NB4 (cell line): ENCODE measurements around the gene PNPLA1.
A peak's percentile ranks its signal among the peaks of the same experiment; 100 is the strongest.
"Not testable (repeated sequence)": the region's sequence is repeated elsewhere in the genome, so short reads cannot be mapped to it uniquely, and the experiment has no call there.

ENCODE experiments used
- DNase-seq: peaks from one replicate; pipeline ENCODE4 v3.0.0; 2010; ENCODE audit warnings: low read depth
- H3K4me3 ChIP-seq: one replicate; pipeline ENCODE4 v1.5.1; 2011; ENCODE audit warnings: mild to moderate bottlenecking, low read depth, low read length, moderate library complexity
- MYC ChIP-seq: IDR thresholded peaks from 2 replicates; pipeline ENCODE4 v1.6.1; 2011; ENCODE audit warnings: low read depth, low read length
- POLR2A ChIP-seq: IDR thresholded peaks from 2 replicates; pipeline ENCODE4 v1.6.1; 2011; ENCODE audit warnings: mild to moderate bottlenecking; ENCODE audit not compliant: insufficient read length; ENCODE audit errors: extremely low read depth
- TF ChIP-seq, protein P1 (sequence below): IDR thresholded peaks from 2 replicates; pipeline ENCODE4 v1.6.1; 2011; ENCODE audit warnings: low read depth, low read length
- TF ChIP-seq, protein P2 (sequence below): IDR thresholded peaks from one replicate; pipeline ENCODE4 v1.5.1; 2012; ENCODE audit warnings: low read depth, low read length

Gene PNPLA1

DNA sequence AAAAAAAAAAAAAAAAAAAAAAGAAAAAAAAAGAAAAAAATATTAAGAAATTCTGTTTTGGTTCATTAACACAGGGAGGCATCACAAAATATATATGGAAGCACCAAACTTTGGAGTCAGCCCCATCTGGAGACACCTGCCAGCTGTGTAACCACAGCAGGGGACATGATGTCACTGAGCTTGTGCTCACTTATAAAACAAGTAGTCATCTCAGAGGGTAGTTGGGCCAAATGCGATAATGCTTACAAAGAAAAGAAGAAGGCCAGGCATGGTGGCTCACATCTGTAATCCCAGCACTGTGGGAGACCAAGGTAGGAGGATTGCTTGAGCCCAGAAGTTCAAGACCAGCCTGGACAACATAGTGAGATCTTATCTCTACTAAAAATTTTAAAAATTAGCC, 68.0 kb downstream of the PNPLA1 start:
- TF ChIP-seq MYC (no peak), POLR2A (no peak)
- TF ChIP-seq, protein P1, sequence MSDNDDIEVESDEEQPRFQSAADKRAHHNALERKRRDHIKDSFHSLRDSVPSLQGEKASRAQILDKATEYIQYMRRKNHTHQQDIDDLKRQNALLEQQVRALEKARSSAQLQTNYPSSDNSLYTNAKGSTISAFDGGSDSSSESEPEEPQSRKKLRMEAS = no peak
- TF ChIP-seq, protein P2, sequence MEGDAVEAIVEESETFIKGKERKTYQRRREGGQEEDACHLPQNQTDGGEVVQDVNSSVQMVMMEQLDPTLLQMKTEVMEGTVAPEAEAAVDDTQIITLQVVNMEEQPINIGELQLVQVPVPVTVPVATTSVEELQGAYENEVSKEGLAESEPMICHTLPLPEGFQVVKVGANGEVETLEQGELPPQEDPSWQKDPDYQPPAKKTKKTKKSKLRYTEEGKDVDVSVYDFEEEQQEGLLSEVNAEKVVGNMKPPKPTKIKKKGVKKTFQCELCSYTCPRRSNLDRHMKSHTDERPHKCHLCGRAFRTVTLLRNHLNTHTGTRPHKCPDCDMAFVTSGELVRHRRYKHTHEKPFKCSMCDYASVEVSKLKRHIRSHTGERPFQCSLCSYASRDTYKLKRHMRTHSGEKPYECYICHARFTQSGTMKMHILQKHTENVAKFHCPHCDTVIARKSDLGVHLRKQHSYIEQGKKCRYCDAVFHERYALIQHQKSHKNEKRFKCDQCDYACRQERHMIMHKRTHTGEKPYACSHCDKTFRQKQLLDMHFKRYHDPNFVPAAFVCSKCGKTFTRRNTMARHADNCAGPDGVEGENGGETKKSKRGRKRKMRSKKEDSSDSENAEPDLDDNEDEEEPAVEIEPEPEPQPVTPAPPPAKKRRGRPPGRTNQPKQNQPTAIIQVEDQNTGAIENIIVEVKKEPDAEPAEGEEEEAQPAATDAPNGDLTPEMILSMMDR = no peak
- DNase-seq = peak; percentile 23
- no peak overlapping the region for H3K4me3 ChIP-seq

DNA sequence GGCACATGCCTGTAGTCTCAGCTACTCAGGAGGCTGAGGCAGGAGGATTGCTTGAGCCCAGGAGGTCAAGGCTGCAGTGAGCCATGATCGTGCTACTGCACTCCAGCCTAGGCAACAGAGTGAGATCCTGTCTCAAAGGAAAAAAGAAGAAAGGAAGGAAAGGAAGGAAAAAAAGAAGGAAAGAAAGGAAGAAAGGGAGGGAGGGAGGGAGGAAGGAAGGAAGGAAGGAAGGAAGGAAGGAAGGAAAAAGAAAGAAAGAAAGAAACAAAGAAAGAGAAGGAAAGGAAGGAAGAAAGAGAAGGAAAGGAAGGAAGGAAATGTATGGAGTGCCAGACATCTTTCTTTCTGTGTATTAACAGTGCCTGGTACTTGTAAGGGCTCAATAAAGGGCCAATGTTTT, 68.4 kb downstream of the PNPLA1 start:
- DNase-seq, H3K4me3 ChIP-seq: not testable (repeated sequence)

DNA sequence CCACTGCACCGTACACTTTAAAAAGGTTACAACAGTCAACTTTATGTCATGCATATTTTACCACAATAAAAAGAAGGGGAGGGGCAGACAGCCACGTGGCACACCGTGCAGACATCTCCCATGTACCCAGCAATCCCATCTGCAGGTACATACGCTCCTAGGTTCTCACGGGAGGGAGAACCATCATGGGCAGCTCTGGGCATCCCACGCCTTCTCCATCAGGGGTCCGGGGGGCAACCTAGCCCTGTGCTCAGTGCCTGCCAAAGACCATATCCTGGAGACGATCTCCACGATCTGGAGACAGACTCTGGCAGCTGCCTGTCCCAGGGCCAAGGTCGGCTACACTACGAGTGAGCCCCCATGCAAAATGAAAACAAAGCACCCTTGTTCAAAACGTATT, 69.3 kb downstream of the PNPLA1 start:
- DNase-seq = no peak
- TF ChIP-seq, protein P1 = no peak
- TF ChIP-seq POLR2A (no peak), MYC (no peak)
- TF ChIP-seq, protein P2 = no peak
- H3K4me3 ChIP-seq = no peak overlapping the region

DNA sequence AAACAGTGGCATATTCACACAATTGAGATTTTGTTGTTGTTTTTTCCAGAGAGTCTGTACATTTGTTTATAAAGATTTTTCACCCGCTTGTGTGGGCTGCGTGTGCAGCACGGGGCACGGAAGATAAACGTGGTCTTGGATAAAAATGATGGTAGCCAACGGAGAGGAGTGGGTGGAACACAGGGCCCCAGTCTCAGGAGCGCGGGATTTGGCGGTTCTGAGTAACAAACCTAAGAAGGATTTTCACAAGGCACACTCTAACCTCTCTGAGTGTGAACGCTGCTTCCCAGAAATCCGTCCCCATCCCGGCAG, 70.4 kb downstream of the PNPLA1 start:
- TF ChIP-seq POLR2A (no peak), MYC (no peak)
- TF ChIP-seq, protein P1 = no peak
- TF ChIP-seq, protein P2 = no peak
- no peak overlapping the region for H3K4me3 ChIP-seq
- no peak for DNase-seq

DNA sequence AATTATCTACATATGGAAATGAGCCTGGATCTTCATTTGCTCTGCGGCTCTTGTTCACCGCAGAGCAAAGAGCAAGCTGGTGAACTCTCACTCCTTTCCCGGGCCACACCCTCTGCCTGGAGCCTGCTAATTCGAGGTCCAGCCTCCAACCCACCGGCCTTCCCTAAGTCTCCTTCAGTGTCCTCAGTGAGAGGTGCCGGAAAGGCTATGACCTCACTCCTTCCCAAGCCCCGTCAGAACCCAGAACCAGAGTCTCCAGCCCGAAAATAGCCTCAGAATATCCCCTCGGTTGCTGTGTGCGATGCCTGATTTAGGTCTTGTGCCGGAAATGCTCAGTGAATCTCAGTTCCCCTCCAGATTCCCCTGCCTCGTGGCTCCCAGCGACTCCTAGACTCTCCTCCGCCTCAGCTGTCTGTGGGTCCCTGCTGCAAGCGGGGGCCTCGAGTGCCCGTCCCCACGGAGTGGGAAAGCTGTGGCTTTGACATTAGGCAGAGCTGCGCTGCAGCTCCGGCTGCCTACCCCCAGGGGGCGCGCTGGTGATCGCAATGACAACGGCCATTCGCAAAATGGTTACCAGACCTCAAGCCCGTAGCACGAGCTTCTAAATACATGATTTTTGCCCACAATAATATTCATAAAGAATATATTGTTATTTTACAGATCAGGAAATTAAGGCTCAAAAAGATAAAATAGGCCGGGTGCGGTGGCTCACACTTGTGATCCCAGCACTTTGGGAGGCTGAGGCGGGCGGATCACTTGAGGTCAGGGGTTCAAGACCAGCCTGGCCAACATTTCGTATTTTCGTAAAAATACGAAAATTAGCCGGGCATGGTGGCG, 71.0 kb downstream of the PNPLA1 start:
- TF ChIP-seq, protein P1 = peak; percentile 50; the same call in 1 of the 2 replicates
- TF ChIP-seq MYC (peak; percentile 34; the same call in 1 of the 2 replicates), POLR2A (no peak)
- TF ChIP-seq, protein P2 = peak; percentile 99
- peak; percentile 78 for DNase-seq

DNA sequence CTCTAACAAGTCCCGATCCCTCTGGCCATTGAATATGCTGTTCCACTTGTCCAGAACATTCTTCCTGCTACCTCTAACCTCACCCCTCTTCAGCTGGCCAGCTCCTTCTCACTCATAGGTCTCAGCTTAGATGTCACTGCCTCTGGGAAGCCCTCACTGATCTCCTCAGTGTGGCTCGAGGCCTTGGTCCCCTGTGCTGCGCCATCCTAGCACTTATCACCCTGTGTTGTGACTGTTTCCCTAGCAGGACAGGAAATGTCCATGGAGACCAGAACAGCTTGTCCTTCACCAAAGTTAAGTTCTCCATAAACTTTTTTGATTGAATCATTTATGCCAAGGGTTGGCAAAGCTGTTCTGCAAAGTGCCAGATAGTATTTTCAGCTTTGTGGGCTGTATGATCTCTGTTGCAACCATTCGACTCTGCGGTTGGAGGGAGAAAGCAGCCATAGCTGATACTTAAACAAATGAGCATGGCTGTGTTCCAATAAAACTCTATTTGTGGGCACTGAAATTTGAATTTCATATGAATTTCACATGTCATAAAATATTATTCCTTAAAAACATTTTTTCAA, 73.3 kb downstream of the PNPLA1 start:
- DNase-seq = no peak
- TF ChIP-seq MYC (no peak), POLR2A (no peak)
- TF ChIP-seq, protein P1 = no peak
- TF ChIP-seq, protein P2 = no peak
- no peak overlapping the region for H3K4me3 ChIP-seq

More for the DNA sequence above, 71.0 kb downstream of the PNPLA1 start:
- no peak overlapping the region for H3K4me3 ChIP-seq
